ENCODE data around the gene S100A3.

The S100A3 gene

GRCh38 chr1:153561466-153561985, 12.5 kb upstream of the S100A3 start:
- H3K4me3 ChIP-seq (ENCODE audit: low read depth, low read length), result no peak overlapping the region
- no peak for DNase-seq (ENCODE audit: low read depth, low spot score)
- CTCF ChIA-PET, result interaction anchor here (1.4 to 8.3 kb wide), 6 partner anchors 10 to 66 kb away, joined by 3 to 97 read pairs (median 38); partner anchors contain the start of genes S100A13, S100A3 and S100A6
- POLR2A ChIA-PET, result interaction anchor here (1.3 kb wide), 1 partner anchor 26 kb away, joined by 4 read pairs; the partner anchor contains the start of gene S100A6
- TF ChIP-seq, protein P1, sequence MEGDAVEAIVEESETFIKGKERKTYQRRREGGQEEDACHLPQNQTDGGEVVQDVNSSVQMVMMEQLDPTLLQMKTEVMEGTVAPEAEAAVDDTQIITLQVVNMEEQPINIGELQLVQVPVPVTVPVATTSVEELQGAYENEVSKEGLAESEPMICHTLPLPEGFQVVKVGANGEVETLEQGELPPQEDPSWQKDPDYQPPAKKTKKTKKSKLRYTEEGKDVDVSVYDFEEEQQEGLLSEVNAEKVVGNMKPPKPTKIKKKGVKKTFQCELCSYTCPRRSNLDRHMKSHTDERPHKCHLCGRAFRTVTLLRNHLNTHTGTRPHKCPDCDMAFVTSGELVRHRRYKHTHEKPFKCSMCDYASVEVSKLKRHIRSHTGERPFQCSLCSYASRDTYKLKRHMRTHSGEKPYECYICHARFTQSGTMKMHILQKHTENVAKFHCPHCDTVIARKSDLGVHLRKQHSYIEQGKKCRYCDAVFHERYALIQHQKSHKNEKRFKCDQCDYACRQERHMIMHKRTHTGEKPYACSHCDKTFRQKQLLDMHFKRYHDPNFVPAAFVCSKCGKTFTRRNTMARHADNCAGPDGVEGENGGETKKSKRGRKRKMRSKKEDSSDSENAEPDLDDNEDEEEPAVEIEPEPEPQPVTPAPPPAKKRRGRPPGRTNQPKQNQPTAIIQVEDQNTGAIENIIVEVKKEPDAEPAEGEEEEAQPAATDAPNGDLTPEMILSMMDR (IDR thresholded peaks at IDR 0.05; ENCODE audit: insufficient read depth, low read length, missing control alignments), result no peak

- ChIA-PET CTCF (interaction anchor here (1.4 to 8.3 kb wide), 5 partner anchors 9 to 67 kb away, joined by 3 to 97 read pairs (median 25); partner anchors contain the start of genes S100A13, S100A3 and S100A6), POLR2A (interaction anchor here (1.3 kb wide), 1 partner anchor 26 kb away, joined by 4 read pairs; the partner anchor contains the start of gene S100A6)
- no peak overlapping the region for H3K4me3 ChIP-seq (ENCODE audit: low read depth, low read length)
- TF ChIP-seq, protein P1 (IDR thresholded peaks at IDR 0.05; ENCODE audit: insufficient read depth, low read length, missing control alignments), result no peak
- DNase-seq (ENCODE audit: low read depth, low spot score), result no peak
These were observed 11.9 kb upstream of the S100A3 start for GRCh38 chr1:153560771-153561465.

DNA sequence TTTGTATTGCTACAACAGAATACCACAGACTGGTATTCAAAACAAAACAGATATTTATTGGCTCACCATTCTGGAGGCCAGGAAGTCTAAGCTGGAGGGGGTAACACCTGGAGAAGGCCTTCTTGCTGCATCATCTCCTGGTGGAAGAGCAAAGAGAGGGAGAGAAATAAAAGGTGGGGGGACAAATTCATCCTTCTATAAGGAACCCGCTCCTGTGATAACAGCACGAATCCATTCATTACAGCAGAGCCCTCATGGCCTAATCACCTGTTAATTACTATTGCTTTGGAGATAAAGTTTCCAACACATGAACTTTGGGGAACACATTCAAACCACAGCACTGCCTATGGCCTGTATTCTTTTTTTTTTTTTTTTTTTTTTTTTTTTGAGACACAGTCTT, 11.2 kb upstream of the S100A3 start:
- H3K4me3 ChIP-seq (ENCODE audit: low read depth, low read length), result no peak overlapping the region
- POLR2A ChIA-PET, result no interaction called here
- DNase-seq (ENCODE audit: low read depth, low spot score), result no peak
- CTCF ChIA-PET, result interaction anchor here (1.4 to 8.3 kb wide), 5 partner anchors 8 to 67 kb away, joined by 3 to 97 read pairs (median 25); partner anchors contain the start of genes S100A13, S100A3 and S100A6
- TF ChIP-seq, protein P1 (IDR thresholded peaks at IDR 0.05; ENCODE audit: insufficient read depth, low read length, missing control alignments), result no peak

GRCh38 chr1:153557877-153558276, 8.8 kb upstream of the S100A3 start:
- TF ChIP-seq, protein P1 (IDR thresholded peaks at IDR 0.05; ENCODE audit: insufficient read depth, low read length, missing control alignments), result no peak
- ChIA-PET POLR2A (interaction anchor here (1.5 kb wide), 1 partner anchor 26 kb away, joined by 3 read pairs; no protein-coding TSS in a partner anchor), CTCF (interaction anchor here (1.1 to 2.4 kb wide), 4 partner anchors 15 to 47 kb away, joined by 3 to 9 read pairs (median 3); no protein-coding TSS in a partner anchor)
- no peak overlapping the region for H3K4me3 ChIP-seq (ENCODE audit: low read depth, low read length)
- no peak for DNase-seq (ENCODE audit: low read depth, low spot score)

- CTCF ChIA-PET, result interaction anchor here (1.0 to 2.4 kb wide), 3 partner anchors 11 to 23 kb away, joined by 3 to 9 read pairs (median 4); partner anchors contain the start of gene S100A4
- POLR2A ChIA-PET, result interaction anchor here (1.5 kb wide), 1 partner anchor 24 kb away, joined by 3 read pairs; no protein-coding TSS in a partner anchor
- H3K4me3 ChIP-seq (ENCODE audit: low read depth, low read length), result no peak overlapping the region
- no peak for DNase-seq (ENCODE audit: low read depth, low spot score)
- TF ChIP-seq, protein P1 (IDR thresholded peaks at IDR 0.05; ENCODE audit: insufficient read depth, low read length, missing control alignments), result no peak
These were observed 7.3 kb upstream of the S100A3 start for GRCh38 chr1:153556348-153556747.
